GM21529 (cell line): ENCODE results near the gene GCN1.
A peak's percentile ranks its signal among the peaks of the same experiment; 100 is the strongest.

Experiments
- ATAC-seq: cut with Tn5 transposase; IDR thresholded peaks from one replicate; pipeline ENCODE4 v1.9.1; 2021; ENCODE audit not compliant: unreplicated experiment

The GCN1 gene

DNA sequence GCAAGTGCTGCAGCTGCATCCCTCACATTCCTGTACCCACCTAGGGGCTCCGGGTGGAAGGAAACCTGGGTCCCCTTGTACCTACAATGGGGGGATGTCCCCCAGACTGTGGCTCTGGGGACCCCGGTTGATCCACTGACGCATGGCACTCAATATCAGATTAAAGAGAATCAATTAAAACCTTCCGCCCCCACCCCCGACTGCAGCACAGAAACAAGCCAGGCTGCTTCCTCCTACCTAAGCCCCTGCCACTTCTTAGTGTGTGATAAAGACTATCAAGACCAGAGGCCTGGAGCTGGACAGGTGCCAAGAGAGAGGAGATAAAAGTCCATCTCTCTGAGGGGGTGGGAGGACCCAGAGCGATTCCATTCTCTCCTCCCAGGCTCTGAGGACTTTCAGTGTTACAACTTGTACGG is 34.6 kb upstream of the GCN1 start:
- ATAC-seq: no peak

- ATAC-seq: peak; percentile 85
Measured at GRCh38 chr12:120228291-120229070, 34.0 kb upstream of the GCN1 start.

GRCh38 chr12:120228041-120228290 is 33.5 kb upstream of the GCN1 start:
- peak; percentile 10 for ATAC-seq

- ATAC-seq: no peak
Measured at GRCh38 chr12:120227233-120228040, 32.9 kb upstream of the GCN1 start.

DNA sequence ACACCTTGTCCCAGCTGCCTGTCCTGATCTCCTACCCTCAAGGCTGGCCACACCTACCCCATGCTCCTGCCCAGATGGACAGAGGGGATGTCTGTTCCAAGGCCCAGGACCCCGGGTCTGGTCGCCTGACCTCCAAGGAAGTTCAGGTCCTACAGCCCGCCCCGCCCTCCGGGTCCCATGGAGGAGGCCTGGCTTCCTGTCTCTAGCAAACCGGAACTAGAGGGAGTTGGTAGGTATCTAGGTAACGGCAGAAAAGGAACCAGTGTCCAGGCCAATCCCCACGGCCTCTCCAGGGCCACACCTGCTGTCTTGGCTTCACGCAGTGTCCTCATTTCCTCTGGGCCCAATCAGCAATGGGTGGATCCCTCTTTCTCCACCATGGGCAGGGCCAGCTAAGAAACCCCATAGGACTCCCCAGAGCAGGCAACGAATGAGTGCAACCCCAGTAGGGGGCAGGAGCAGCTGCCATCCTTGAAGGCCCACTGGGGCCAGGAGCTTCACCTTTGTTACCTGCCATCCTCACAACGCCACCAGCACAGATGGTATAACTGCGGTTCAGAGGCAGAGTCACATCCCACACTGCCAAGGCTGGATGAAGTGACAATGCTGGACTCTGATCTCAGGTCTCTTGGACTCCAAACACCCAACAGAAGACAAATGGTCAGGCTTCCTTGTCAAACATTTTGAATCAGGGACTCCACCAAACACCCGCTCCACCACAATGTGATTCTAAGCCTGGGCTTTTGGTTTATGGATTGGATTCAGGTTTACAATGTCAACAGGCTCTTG is 31.5 kb upstream of the GCN1 start:
- no peak for ATAC-seq

DNA sequence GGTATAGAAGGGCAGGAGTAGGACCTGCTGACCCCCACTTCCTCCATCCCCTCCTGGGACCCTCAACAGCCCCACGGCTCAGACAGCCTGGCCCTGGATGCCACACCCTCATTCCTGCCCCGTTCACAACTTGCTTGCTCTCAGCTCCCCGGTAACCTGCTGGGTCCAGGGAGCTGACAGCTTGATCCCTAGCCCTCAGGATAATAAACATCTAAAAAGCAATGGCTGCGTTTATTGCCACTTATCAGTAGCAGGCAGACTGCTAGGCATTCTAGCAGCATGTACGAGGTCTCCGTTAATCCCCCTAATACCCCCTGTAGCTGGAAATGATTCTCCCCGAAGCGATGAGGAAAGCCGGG is 30.7 kb upstream of the GCN1 start:
- no peak for ATAC-seq

- ATAC-seq: no peak
Measured at GRCh38 chr12:120224304-120225199, 30.0 kb upstream of the GCN1 start.

- no peak for ATAC-seq
Measured at GRCh38 chr12:120223458-120224303, 29.2 kb upstream of the GCN1 start.

DNA sequence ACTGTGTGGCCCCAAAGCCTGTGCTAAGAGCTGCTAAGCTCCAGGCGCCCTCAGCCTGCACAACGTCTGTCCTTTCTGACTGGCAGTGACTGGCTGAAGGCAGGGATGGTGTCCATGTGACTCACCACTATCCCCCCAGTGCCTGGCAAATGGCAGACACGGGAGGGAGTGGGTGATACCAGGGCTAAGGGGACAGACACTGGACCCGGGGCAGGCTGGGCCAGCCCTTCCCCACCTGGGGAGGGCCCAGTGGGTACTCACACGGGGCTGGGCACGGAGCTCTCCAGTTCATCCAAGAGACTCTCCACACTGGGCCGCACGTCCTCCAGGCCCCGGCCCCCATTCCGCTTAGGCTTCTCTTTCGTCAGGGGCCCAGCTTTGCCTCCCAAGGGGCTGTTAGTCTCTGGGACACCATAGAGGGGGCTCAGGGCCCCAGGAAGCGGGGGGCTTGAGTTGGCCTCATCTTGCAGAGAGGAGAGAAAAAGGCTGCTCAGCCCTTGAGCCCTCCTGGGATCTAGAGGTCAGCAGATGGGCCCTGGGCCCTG is 27.8 kb upstream of the GCN1 start:
- ATAC-seq: no peak

DNA sequence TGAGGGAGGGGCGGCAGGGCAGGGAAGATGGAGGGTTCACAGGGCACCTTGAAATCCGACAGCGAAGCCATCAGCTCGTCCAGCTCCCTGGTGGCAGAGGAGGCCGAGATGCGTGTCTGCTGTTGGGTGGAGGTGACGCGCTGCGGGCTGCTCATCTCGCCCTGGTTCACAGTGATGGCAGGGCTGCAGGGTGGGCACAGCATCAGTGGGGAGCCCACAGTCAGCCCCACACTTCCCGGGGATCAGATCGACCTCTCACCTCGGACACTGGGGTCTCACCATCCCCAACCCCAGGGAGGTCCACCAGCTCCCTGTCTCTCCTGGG is 27.0 kb upstream of the GCN1 start:
- ATAC-seq: no peak

- ATAC-seq: no peak
Measured at GRCh38 chr12:120220838-120221575, 26.5 kb upstream of the GCN1 start.

DNA sequence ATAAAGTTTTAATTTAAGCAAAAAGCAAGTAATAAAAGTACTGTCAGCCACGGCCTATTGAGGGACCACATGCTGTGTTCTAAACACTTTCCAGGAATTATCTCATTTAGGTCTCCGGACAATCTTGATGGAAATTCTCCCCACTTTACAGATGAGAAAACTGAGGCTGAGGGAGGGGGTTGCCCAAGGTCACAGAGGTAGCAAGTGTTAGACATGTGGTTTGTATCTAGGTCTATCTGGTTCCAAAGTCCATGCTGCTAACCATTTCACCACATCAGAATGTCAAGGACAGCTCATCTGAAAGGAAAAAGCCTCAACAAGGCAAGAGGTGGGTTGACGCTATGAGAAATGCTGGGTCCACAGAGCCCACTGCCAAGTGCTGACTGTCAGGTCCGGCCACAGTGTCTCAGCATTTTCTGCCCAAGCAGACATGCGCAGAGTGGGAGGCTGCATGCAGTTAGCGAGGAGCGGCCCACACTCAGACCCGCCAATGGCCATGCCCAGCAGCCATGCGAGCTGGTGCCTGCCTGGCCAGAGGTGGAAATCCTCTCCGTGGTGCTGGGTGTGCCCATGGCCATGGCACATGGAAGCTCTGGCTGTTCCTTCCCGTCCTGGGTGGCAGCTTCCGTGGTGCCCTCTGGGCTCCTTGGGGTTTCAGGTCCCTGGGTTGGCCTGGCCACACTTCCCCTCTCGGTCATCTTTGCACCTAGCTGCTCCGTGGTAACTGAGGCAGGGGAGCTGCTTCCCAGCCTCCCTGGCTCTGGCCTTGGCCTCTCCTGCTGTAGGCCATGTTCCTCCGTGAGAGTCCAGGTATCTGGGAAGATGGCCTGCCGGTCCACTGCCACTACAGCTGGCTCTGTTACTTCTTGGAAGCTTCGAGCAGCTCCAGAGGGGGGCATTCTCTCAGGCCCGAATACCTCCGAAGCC is 24.4 kb upstream of the GCN1 start:
- ATAC-seq: no peak

- no peak for ATAC-seq
Measured at GRCh38 chr12:120216742-120217605, 22.5 kb upstream of the GCN1 start.

DNA sequence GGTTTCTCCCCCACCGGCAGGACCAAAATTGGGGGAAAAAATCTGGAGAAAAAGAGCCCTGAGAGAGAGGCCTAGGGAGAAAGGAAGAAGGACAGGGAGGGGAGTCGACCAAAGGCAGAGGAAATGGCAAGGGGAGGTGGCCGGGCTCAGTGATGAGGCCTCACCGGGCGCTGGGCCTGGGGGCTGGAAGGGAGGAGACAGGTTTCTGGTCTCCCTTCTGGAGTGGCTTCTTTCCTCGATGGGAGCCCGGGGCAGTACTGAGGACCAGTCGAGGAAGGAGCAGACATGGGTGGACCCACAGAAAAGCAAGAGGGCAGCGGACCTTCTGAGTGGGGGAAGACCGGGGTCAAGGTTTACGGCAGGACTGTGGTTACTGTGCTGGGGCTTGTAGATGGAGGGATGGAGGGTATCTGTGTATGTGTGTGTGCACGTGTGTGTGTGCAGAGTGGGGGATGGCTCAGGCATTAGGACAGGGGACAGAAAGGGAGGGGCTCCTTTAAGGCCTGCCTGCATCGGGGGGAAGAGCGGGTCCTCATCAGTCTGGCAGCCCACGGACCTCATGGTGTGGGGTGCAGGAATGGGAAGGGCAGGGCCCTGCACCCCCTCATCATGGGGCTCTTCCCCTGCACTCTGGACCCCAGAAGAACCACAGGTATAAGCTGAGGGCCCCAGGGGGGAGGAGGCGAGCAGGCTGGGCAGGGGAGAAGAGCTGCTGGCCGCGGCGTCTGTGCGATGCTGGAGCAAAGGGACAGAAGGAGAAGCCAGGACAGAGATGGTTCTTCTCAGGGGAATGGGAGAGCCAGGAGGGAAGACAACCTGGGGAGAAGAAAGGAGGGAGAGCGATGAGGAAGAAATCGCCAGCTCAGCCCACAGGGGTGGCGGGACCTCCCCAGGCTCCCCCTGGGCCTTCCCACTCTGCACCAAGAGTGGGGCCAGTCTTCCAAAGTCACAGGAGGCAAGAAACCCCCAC is 21.5 kb upstream of the GCN1 start:
- no peak for ATAC-seq

GRCh38 chr12:120215357-120215735 is 20.8 kb upstream of the GCN1 start:
- no peak for ATAC-seq
